Adrenal gland (tissue), 5 donors: ENCODE measurements around the gene TGFBR3.

Experiments
- POLR2A ChIP-seq, 2 donors: fragments of 450-650 bp; IDR thresholded peaks; one replicate each; pipeline ENCODE4 v1.6.1; 2017; ENCODE audit warnings: antibody characterized with exemption in 2 of 2, mild to moderate bottlenecking in 2 of 2, moderate library complexity in 1 of 2
- TF ChIP-seq, protein P1 (sequence below), 6 experiments: fragments of 450-650 bp in 4 of 6; fragments of 200-600 bp in 2 of 6; sonication (generic) in 1 of 6; IDR thresholded peaks; 1 replicate in 5 of 6; 2 replicates in 1 of 6; pipeline versions ENCODE4 v1.5.1 to v1.8.0; 2016 to 2021; ENCODE audit warnings: antibody characterized with exemption in 6 of 6, mild to moderate bottlenecking in 2 of 6, moderate library complexity in 1 of 6
- donor health status: DM: no; HTN: no; CAD: no.

DNA sequence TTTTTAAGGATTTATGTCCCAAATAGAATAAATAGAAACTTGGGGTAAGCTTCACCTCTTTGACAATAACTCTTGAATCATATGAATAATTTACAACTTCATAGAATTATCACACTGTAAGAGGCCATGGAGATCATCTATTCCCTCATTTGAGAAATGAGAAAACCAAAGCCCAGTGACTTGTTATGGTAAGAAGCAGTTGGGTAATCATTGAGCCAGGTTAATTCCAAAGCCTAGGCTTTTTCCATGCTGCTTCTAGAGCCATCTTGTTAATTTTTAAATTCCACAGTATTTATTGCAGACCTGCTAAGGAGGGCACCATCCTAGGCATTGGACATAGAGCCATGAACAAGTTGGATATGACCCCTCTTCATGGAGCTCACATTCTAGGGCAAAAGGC lies 224.8 kb downstream of the TGFBR3 start:
- TF ChIP-seq, protein P1, sequence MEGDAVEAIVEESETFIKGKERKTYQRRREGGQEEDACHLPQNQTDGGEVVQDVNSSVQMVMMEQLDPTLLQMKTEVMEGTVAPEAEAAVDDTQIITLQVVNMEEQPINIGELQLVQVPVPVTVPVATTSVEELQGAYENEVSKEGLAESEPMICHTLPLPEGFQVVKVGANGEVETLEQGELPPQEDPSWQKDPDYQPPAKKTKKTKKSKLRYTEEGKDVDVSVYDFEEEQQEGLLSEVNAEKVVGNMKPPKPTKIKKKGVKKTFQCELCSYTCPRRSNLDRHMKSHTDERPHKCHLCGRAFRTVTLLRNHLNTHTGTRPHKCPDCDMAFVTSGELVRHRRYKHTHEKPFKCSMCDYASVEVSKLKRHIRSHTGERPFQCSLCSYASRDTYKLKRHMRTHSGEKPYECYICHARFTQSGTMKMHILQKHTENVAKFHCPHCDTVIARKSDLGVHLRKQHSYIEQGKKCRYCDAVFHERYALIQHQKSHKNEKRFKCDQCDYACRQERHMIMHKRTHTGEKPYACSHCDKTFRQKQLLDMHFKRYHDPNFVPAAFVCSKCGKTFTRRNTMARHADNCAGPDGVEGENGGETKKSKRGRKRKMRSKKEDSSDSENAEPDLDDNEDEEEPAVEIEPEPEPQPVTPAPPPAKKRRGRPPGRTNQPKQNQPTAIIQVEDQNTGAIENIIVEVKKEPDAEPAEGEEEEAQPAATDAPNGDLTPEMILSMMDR (IDR thresholded peaks at IDR 0.05), result no peak
- TF ChIP-seq POLR2A (IDR thresholded peaks at IDR 0.05), result no peak
